GOT3 (cell line): ENCODE measurements around the gene PPM1H.

Experiments
- DNase-seq: peaks from one replicate; lab custom pipeline; 2025; ENCODE audit warnings: mixed read lengths; lab: John Stamatoyannopoulos, UW

PPM1H gene

DNA sequence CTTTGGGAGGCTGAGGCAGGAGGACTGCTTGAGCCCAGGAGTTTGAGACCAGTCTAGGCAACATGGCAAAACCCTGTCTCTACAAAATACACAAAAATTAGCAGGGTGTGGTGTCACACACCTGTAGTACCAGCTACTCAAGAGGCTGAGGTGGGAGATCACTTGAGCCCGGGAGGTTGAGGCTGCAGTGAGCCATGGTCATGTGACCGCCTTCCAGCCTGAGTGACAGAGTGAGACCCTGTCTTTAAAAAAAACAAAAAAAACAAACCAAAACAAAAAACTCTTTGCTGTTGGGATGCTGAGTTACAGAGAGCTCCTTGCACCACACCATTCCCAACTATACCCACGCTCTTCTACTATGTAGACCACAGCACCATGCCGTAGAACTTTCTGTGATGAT is 221.2 kb downstream of the PPM1H start:
- no peak for DNase-seq

DNA sequence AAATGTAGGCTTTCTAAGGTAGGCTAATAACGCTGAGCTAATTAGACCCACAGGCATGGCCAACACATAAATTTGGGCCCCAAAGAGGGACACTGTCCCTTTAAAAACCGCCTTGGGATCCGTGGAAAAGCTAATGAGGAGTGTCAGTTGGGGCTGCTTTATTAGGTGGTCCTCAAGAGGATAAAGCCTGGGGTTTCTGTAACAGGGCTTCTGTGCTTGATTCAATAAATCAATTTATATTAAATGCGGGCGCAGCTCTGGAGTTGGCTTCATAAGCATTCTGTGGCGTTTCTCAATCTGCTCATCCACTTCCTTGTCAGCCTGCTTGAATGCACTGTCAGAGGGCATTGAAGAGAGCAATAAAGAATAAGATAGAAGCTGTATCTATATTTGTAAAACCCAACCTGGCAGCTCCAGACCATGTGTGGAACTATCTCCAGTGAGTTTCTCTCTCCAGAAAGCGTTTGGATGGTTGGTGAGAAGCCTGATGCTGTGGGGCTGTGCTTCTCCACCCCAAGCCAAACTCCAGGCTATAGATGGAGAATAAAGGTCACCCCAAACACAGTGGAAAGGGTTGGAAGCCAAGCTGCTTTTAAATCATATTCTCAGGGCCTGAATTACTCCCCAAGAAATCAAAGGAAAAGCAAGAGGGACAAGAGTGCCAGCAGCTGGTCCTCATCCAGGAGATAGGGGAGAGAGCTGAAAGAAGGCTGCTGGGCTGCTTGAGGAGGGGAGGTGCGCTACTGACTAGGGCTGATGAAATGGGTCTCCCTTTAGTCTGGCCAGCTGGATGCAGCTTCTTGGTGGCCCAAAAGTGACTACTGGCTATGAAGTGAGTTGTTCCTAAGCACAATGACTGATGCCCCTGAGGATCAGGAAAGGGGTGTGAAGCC is 222.0 kb downstream of the PPM1H start:
- DNase-seq: no peak

GRCh38 chr12:62711631-62712241 is 223.2 kb downstream of the PPM1H start:
- no peak for DNase-seq

DNA sequence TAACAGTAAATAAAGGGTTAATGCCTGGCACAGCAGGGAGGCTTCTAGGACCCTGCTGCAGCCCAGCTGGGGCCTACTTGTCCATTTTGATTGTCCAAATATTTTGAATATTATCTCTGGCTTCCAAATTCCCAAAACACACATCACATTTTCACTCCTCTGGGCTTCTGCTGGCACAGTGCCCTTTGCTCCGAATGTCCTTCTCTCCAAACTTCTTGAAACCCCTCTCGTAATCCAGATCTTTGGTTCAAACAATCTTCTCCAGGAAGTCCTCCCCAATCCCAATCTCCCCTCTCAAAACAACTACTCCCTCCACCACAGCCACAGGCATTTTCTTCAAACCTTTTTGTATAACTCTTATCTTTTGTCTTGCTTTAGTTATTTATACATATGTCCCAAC is 225.6 kb downstream of the PPM1H start:
- no peak for DNase-seq

- DNase-seq: no peak
Measured at GRCh38 chr12:62707939-62708338, 227.0 kb downstream of the PPM1H start.

DNA sequence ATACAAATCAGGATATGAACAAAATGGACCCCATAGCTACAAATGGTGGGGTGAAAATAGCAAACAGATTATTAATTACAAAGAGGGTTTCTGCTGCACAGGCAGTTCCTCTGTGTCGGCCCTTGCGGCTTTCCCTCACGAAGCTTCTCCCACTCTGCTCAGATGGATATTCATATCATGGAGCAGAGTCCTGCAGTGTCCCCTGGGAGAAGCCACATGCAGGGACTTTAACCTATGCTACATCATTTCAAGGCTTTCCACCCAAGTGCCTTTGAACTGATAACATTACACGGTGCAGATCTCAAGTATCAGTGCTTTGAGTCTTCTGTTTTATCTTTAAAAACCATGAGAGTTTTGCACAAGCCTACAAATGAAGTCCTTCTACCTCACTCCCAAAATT is 229.1 kb downstream of the PPM1H start:
- no peak for DNase-seq

GRCh38 chr12:62703011-62703380 is 232.0 kb downstream of the PPM1H start:
- no peak for DNase-seq

GRCh38 chr12:62701492-62701891 is 233.5 kb downstream of the PPM1H start:
- DNase-seq: no peak

DNA sequence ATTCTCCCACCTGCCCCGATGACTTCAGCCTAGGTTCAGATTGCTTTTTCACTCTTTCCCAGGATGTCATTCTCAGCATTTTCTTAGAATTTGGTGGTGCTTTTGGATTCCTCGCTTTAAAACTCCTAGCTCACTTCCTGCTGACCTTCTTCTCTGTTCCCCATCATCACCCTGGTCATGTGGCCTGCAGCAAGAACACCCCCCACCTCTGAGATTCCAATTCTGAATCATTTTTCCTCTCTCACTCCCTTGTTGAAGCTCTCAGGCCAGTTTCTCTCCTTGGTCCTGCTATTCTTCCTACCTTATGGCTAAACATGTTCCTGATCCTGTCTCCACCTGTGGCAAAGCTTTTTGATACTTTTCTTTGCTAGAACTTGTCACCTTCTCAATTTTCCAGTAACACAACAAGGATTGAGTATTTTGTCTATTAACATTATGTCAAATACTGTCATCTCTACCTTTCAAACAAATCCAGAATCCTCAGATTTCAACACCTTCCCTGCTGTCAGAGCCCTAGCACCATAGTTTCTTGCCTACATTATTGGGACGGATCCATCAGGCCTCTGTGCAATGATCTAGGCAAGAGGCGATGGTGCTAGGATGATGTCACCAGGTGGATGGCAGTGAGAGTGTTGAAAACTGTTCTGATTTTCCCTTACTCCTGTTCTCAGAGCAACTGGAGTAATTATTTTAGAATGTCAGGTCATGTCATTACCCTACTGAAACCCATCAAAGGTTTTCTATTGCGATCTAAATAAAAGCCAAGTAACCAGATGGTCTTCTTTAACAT is 234.7 kb downstream of the PPM1H start:
- DNase-seq: no peak

DNA sequence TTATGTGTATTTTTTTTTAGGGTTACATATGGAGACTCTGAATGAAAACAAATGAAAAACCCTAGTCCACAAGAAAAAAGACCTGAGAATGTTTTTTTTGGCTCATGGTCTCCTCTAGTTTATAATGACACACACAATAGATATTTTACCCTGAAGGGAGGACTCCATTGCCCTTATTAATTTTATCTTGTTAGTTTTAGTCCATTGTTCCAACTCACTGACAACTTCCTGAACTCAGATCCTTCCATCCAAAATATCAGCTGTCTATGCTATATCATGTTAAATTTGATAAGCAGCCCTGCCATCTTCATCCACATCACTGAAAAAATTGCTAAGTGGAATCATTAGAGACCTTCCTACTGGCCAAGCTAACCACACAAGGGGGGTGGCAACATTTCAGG is 236.2 kb downstream of the PPM1H start:
- DNase-seq: no peak

DNA sequence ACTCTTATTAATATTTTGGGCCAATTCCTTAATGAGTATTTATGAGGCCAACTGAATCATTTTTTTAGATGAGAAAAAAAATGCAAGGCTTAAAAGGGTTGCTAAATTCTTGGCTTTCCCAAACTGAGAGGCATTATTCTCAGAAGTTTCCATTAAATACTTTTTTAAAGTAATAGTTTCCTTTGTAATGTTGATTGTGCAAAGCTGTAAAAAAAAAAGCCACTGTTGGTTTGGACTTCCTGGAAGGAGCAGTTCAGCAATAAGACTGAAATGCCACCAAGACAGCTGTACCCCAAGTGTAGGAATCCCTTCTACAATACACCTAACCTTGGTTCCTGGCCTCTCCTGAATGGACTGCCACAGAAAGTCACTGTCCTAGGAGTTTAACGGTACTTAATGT is 237.1 kb downstream of the PPM1H start:
- no peak for DNase-seq

DNA sequence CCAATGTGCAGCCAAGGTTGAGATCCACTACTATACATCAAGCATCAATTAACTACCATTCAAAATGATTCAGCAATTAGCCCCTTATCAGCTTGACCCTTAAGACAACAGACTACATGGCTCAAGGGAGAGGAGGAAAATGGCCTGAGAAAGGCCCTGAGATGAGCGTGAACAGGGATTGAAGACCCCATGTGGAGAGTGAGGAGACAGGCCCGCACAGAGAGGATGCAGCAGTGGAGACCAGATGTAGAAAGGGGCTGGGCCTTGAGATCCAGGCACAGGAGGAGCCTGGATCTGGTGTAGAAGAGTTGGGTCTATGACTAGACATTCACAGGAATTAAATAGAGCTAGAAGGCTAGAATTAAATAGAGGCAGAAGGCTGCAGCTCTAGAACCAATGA is 239.3 kb downstream of the PPM1H start:
- no peak for DNase-seq

- DNase-seq: no peak
Measured at GRCh38 chr12:62694632-62695031, 240.3 kb downstream of the PPM1H start.

GRCh38 chr12:62694116-62694515 is 240.8 kb downstream of the PPM1H start:
- DNase-seq: no peak

DNA sequence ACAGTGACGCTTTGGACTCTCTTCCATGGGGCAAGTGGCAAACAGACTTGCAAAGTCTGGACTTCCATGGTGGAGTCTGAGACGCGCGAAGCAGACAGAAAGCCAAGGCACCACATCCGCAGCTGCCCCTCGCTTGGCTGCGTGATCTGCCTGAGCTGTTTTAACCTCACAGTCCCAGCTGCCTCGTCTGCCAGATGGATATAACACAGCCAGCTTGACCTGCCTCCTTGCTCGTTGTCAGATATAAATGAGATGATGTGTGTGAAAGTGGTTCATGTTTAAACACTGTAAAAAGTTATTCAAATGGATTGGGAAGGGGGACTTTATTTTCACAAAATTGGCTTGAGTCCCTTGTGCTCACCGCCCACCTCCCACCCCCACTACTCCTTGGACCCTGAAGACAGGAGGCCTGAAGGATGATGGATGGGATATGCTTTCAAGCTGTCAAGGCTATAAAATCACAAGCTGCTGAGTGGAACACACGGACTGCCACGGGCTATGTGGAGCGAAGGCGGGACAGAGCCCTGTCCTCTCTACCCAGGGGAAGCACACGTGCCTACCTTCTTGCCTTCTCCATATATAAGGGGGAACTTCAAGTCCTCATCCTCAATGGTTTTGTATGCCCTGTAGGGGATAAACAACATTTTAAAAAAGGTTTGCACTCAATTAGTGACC is 241.4 kb downstream of the PPM1H start:
- no peak for DNase-seq

DNA sequence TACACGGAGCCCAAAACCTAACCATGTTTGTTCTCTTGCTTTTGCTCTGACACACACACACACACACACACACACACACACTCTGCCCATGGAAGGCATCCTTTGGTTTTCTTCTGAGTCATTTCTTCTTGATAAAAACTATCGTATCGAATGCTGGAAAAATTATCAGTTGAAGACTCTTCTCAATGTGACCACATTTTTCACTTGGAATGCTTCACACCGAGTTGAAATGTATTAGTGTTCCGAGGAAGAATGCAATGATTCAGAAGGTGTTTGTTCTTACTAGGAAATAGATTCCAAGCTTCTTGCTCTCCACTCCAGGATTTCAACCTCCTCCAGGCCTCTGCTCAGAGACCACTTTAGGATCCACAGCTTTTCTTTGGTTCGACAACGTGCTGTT is 242.1 kb downstream of the PPM1H start:
- DNase-seq: no peak

DNA sequence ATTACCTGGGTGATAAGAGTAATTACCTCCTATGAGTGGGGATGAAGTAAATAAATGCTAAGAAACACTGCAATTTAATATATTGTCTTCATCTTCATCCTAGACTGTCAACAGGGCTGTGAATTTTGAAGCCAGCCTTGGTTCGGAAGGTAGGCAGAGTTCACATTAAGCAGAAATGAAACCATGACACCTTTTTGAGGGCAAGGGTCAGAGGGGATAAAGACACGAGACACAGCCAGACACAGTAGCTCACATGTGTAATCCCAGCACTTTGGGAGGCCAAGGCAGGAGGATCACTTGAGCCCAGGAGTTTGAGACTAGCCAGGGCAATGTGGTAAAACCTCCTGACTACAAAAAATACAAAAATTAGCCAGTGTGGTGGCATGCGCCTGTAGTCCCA is 243.6 kb downstream of the PPM1H start:
- no peak for DNase-seq

DNA sequence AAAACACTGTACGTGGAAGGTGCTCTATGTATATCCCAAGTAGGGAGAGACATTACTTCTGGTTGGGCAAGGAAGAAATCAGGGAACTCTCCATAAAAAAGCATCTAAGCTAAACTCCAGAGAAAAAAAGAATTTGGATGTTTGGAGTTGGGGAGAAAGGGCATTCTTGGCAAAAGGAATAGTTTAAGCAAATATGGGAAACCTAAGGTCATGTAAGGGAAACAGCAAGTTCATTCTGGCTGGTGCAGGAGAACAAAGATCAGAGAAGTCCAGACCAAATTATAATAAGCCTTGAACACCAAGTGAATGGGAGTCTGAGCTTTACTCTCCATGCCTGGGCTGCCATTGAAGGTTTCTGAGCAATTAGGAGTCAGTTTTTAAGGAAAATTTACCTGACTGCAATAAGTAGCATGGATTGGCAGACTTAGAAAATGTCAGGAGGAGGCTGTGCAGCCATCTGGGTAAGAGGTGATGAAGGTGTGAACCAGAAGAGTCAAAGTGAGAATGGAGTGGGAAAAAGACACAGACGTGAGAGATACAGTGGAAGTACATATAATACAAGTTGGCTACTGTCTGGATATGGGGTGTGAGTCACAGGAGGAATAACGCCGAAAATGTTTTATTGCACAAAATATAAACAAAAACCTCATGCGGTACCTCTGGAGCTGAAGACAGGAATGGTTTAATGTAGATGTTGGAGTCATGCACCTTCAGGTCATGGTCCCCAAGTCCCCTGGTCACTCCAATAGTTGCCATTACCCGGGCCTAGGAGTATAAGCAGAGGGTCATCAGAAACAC is 245.7 kb downstream of the PPM1H start:
- no peak for DNase-seq

- DNase-seq: no peak
Measured at GRCh38 chr12:62686938-62687337, 248.0 kb downstream of the PPM1H start.

DNA sequence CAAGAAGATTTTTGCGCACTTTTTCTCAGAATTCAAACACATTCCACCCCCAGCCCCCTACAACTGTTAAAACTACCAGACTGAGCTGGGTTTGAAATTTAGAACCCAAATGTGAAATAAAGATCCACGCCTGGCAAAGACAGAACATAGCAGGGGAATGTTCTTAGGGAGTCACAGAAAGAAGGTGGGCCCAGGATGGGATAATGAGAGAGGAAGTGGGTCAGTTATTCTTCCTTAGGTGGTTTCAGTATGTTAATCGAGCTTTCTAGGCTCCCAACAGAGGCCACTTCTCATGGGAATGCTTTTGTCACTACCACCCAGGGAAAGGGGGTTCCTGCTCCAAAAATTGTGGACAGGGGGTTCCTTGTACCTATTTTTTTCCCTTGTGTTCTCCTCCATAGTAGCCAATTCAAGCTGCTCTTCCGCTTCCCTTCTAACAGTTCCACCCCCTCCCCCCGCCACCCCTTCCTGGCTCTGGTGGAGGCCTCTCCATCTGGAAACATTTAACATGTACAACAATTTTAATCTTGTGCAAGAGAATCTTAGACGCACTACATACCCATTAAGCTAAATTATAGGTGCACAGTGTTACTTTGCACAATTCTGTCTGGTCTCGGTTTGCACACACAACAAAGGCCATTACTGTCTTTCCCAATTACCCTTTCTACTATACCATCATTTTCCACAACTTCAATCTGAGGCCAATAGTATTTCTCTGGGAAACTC is 250.2 kb downstream of the PPM1H start:
- no peak for DNase-seq
